Common myeloid progenitor, CD34-positive (primary cell): ENCODE measurements around the gene CREB3.

Experiments used
- CTCF ChIA-PET: fragments of 350-600 bp; sonication (Branson Sonifier 250); formaldehyde crosslinking; loops from one replicate; lab custom pipeline; 2021; ENCODE audit warnings: antibody characterized with exemption; lab: Charles Lee
- POLR2A ChIA-PET: fragments of 350-600 bp; sonication (Branson Sonifier 250); formaldehyde crosslinking; loops from one replicate; lab custom pipeline; 2021; ENCODE audit warnings: antibody characterized with exemption; lab: Charles Lee
- DNase-seq, 3 donors: peaks; one replicate each; pipeline versions ENCODE4 v3.0.0 to v3.0.0-alpha.2; 2013
- H3K27ac ChIP-seq, 2 experiments: 1 replicate in 1 of 2; 2 replicates in 1 of 2; pipeline ENCODE4 v1.7.0; 2013; ENCODE audit warnings: inconsistent platforms in 2 of 2, low read length in 2 of 2, mild to moderate bottlenecking in 2 of 2, low read depth in 1 of 2, moderate library complexity in 1 of 2; ENCODE audit not compliant: severe bottlenecking in 2 of 2, insufficient read depth in 1 of 2, poor library complexity in 1 of 2
- H3K27me3 ChIP-seq, 5 experiments: replicated peaks in 2 of 5; 1 replicate in 3 of 5; 2 replicates in 2 of 5; pipeline versions ENCODE4 v1.6.1 to v1.7.0; 2013; ENCODE audit warnings: low read length in 4 of 5, mild to moderate bottlenecking in 2 of 5, moderate library complexity in 2 of 5, inconsistent platforms in 1 of 5; ENCODE audit not compliant: insufficient read depth in 5 of 5, control insufficient read depth in 4 of 5
- H3K36me3 ChIP-seq, 4 experiments: 1 replicate in 2 of 4; 2 replicates in 2 of 4; pipeline versions ENCODE4 v1.6.1 to v1.7.0; 2013; ENCODE audit warnings: low read length in 3 of 4, control low read depth in 1 of 4, mild to moderate bottlenecking in 1 of 4; ENCODE audit not compliant: control insufficient read depth in 4 of 4, insufficient read depth in 4 of 4
- H3K4me1 ChIP-seq, 4 experiments: 1 replicate in 3 of 4; 2 replicates in 1 of 4; pipeline versions ENCODE4 v1.6.1 to v1.7.1; 2013; ENCODE audit warnings: low read length in 3 of 4, mild to moderate bottlenecking in 3 of 4, control low read depth in 1 of 4, inconsistent platforms in 1 of 4, moderate library complexity in 1 of 4; ENCODE audit not compliant: control insufficient read depth in 4 of 4, insufficient read depth in 4 of 4; ENCODE audit errors: control extremely low read depth in 1 of 4
- H3K4me3 ChIP-seq, 7 experiments: 1 replicate in 4 of 7; 2 replicates in 3 of 7; pipeline versions ENCODE4 v1.5.1 to v1.7.0; 2013; ENCODE audit warnings: mild to moderate bottlenecking in 7 of 7, low read length in 6 of 7, moderate library complexity in 6 of 7, inconsistent platforms in 2 of 7, low read depth in 2 of 7, control low read depth in 1 of 7; ENCODE audit not compliant: insufficient read depth in 4 of 7, control insufficient read depth in 1 of 7; ENCODE audit errors: extremely low read depth in 1 of 7
- H3K9me3 ChIP-seq, 5 experiments: 1 replicate in 4 of 5; 2 replicates in 1 of 5; pipeline versions ENCODE4 v1.6.1 to v1.7.1; 2013; ENCODE audit warnings: low read length in 4 of 5, mild to moderate bottlenecking in 2 of 5, inconsistent platforms in 1 of 5, low read depth in 1 of 5, moderate library complexity in 1 of 5; ENCODE audit not compliant: control insufficient read depth in 4 of 5, insufficient read depth in 2 of 5; ENCODE audit errors: control extremely low read depth in 1 of 5
- WGBS: methylation state at CpG from one replicate; pipeline ENCODE4 v1.1.5; 2013; ENCODE audit not compliant: insufficient coverage; 5-methylcytosine and 5-hydroxymethylcytosine counted together

The CREB3 gene

GRCh38 chr9:35774907-35775635 is 42.6 kb downstream of the CREB3 start:
- Histone ChIP-seq H3K36me3 (peaks cover 0 to 3% (median 0%) of the 10 kb centered on the region in 4 experiments), H3K4me1 (peaks cover 13 to 35% (median 17%) of the 10 kb centered on the region in 4 experiments), H3K9me3 (no peaks in the 10 kb centered on the region), H3K27me3 (no peaks in the 10 kb centered on the region), H3K27ac (peak overlapping the region; percentile 23 to 77), H3K4me3 (peak overlapping the region in 5 of 7 experiments; percentile 19 to 61 (median 51))
- ChIA-PET POLR2A (interaction anchor here (1.4 kb wide), 1 partner anchor 14 kb away, joined by 3 read pairs; no protein-coding TSS in a partner anchor), CTCF (interaction anchor here (0.6 to 7.7 kb wide), 16 partner anchors 11 to 181 kb away, joined by 3 to 41 read pairs (median 3); partner anchors contain the start of gene MSMP)
- DNase-seq = peak in 1 of 3 donors; percentile 26
- 16% methylated on average over 3 of the region's 7 CpGs for WGBS

- ChIA-PET POLR2A (interaction anchor here (1.4 kb wide), 1 partner anchor 15 kb away, joined by 3 read pairs; no protein-coding TSS in a partner anchor), CTCF (interaction anchor here (0.7 to 2.0 kb wide), 13 partner anchors 12 to 112 kb away, joined by 3 to 9 read pairs (median 3); partner anchors contain the start of gene MSMP)
- H3K4me3 ChIP-seq = no peak overlapping the region
- H3K27me3 ChIP-seq = no peaks in the 10 kb centered on the region
- DNase-seq = peak in 1 of 3 donors; percentile 39
- WGBS = 20% methylated on average over 1 of the region's 4 CpGs
- no peak overlapping the region for H3K27ac ChIP-seq
- H3K9me3 ChIP-seq = no peaks in the 10 kb centered on the region
- H3K4me1 ChIP-seq = peaks cover 13 to 26% (median 17%) of the 10 kb centered on the region in 4 experiments
- H3K36me3 ChIP-seq = peaks cover 0 to 3% (median under 1%) of the 10 kb centered on the region in 4 experiments
Measured at GRCh38 chr9:35776018-35776417, 43.6 kb downstream of the CREB3 start.

DNA sequence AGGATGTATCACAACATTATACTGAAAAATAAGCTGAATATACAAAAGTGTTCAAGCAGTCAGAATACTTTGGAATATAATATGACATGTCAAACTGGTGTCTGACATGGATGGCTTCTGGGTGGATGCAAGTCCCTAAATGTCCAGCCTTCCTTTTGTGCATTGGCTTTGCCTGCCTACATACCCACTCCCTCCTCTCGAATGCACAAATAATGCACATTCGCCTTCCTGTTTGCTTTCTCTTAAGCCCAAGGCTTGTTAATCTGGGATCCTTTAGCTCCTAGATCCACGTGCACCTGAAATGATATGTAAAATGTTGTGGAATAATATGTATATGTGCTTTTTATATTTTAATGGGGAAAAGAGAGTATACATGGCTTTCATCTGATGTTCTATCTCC is 46.0 kb downstream of the CREB3 start:
- no peaks in the 10 kb centered on the region for H3K27me3 ChIP-seq
- H3K27ac ChIP-seq = no peak overlapping the region
- POLR2A ChIA-PET = no interaction called here
- no peaks in the 10 kb centered on the region for H3K9me3 ChIP-seq
- H3K36me3 ChIP-seq = peaks cover 0 to 4% (median 2%) of the 10 kb centered on the region in 4 experiments
- WGBS = 83% methylated on average over 1 of the region's 3 CpGs
- H3K4me1 ChIP-seq = peaks cover 13 to 17% (median 16%) of the 10 kb centered on the region in 4 experiments
- no peak for DNase-seq
- CTCF ChIA-PET = interaction anchor here (0.6 to 2.4 kb wide), 8 partner anchors 9 to 450 kb away, joined by 3 to 20 read pairs (median 6); no protein-coding TSS in a partner anchor
- no peak overlapping the region for H3K4me3 ChIP-seq

GRCh38 chr9:35781066-35781465 is 48.6 kb downstream of the CREB3 start:
- no peak for DNase-seq
- no peak overlapping the region for H3K4me3 ChIP-seq
- ChIA-PET POLR2A (no interaction called here), CTCF (interaction anchor here (1.2 to 1.7 kb wide), 3 partner anchors 9 to 25 kb away, joined by 5 to 7 read pairs (median 6); no protein-coding TSS in a partner anchor)
- no peaks in the 10 kb centered on the region for H3K9me3 ChIP-seq
- H3K4me1 ChIP-seq = peaks cover 2 to 3% (median 2%) of the 10 kb centered on the region in 4 experiments
- no CpG with 5 or more reads among the region's 2 CpGs for WGBS
- H3K27ac ChIP-seq = no peak overlapping the region
- no peaks in the 10 kb centered on the region for H3K27me3 ChIP-seq
- peaks cover 0 to 11% (median 6%) of the 10 kb centered on the region in 4 experiments for H3K36me3 ChIP-seq

- peaks cover 0 to 11% (median 6%) of the 10 kb centered on the region in 4 experiments for H3K36me3 ChIP-seq
- no peak for DNase-seq
- no peaks in the 10 kb centered on the region for H3K27me3 ChIP-seq
- ChIA-PET CTCF (interaction anchor here (0.8 to 2.7 kb wide), 8 partner anchors 10 to 52 kb away, joined by 3 to 6 read pairs (median 3); no protein-coding TSS in a partner anchor), POLR2A (no interaction called here)
- peaks cover 0 to under 1% (median under 1%) of the 10 kb centered on the region in 4 experiments for H3K4me1 ChIP-seq
- no peak overlapping the region for H3K27ac ChIP-seq
- H3K9me3 ChIP-seq = no peaks in the 10 kb centered on the region
- H3K4me3 ChIP-seq = no peak overlapping the region
Measured at GRCh38 chr9:35783418-35783817, 51.0 kb downstream of the CREB3 start.
